Measurements from ENCODE around the gene ARHGEF12.

GRCh38 chr11:120529911-120530310, 193.7 kb downstream of the ARHGEF12 start:
- TF ChIP-seq CTCF (IDR thresholded peaks at IDR 0.05) (no peak), POLR2A (IDR thresholded peaks at IDR 0.05) (no peak), POLR2AphosphoS5 (IDR thresholded peaks at IDR 0.05) (no peak), EP300 (IDR thresholded peaks at IDR 0.05; ENCODE audit: low read depth) (no peak)

Data from transverse colon (tissue), 4 donors.